PFSK-1 (cell line): ENCODE measurements around the gene ADORA2B.

ENCODE experiments used
- FOXP2 ChIP-seq: optimal IDR thresholded peaks from 2 replicates; pipeline ENCODE3; 2011; ENCODE audit warnings: borderline replicate concordance, control low read depth, inconsistent platforms; ENCODE audit not compliant: insufficient read depth; ENCODE audit errors: extremely low read length, extremely low read depth
- POLR2AphosphoS5 ChIP-seq: IDR thresholded peaks from 2 replicates; pipeline ENCODE4 v1.6.1; 2012; ENCODE audit warnings: low read depth, mild to moderate bottlenecking, control low read depth, low read length, moderate library complexity
- REST ChIP-seq, 2 experiments: IDR thresholded peaks; 2 replicates each; pipeline versions ENCODE4 v1.6.1 to v1.8.0; 2011 to 2012; ENCODE audit warnings: low read depth in 2 of 2, low read length in 2 of 2, control low read depth in 1 of 2, inconsistent platforms in 1 of 2, mild to moderate bottlenecking in 1 of 2, moderate library complexity in 1 of 2; ENCODE audit not compliant: insufficient read depth in 1 of 2
- SIN3A ChIP-seq: IDR thresholded peaks from 2 replicates; pipeline ENCODE4 v1.6.1; 2012; ENCODE audit warnings: mild to moderate bottlenecking, low read length, moderate library complexity, borderline replicate concordance; ENCODE audit not compliant: insufficient read depth
- TAF1 ChIP-seq: IDR thresholded peaks from 2 replicates; pipeline ENCODE4 v1.6.1; 2012; ENCODE audit warnings: low read length, control low read depth, borderline replicate concordance; ENCODE audit not compliant: insufficient read depth

GRCh38 chr17:15921640-15922039 lies 23.3 kb upstream of the ADORA2B start:
- TF ChIP-seq POLR2AphosphoS5 (no peak), TAF1 (no peak), SIN3A (no peak), REST (IDR thresholded peaks at IDR 0.05; ENCODE audit: insufficient read depth in 1 of 2, low read depth in 2 of 2, low read length in 2 of 2) (no peak), FOXP2 (no peak)
